Measurements from ENCODE around the gene MPP4.

MPP4 gene

GRCh38 chr2:201669865-201670264, 28.6 kb downstream of the MPP4 start:
- DNase-seq: no peak

- DNase-seq: no peak
Observed at GRCh38 chr2:201668402-201668910, 30.0 kb downstream of the MPP4 start.

- DNase-seq: no peak
Observed at GRCh38 chr2:201664334-201664733, 34.1 kb downstream of the MPP4 start.

DNA sequence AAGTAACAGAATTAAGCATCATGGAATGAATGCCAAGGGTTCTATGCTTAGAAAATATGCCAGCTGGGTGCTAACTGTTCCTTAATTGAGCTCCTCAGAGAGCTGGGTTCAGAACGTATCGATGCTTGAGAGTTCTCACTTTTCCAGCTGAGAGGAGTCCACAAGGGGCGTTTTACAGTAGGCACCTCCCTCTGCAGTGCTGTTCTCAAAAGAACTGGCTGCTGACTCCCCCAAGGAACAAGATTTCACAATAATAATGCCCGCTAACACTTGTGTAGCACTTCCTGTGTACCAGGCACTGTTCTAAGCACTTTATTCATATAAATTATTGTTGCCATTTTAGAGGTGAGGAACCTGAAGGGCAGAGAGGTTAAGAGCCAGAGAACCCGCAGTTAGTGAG, 37.1 kb downstream of the MPP4 start:
- no peak for DNase-seq

- DNase-seq: no peak
Observed at GRCh38 chr2:201660293-201660895, 38.0 kb downstream of the MPP4 start.

DNA sequence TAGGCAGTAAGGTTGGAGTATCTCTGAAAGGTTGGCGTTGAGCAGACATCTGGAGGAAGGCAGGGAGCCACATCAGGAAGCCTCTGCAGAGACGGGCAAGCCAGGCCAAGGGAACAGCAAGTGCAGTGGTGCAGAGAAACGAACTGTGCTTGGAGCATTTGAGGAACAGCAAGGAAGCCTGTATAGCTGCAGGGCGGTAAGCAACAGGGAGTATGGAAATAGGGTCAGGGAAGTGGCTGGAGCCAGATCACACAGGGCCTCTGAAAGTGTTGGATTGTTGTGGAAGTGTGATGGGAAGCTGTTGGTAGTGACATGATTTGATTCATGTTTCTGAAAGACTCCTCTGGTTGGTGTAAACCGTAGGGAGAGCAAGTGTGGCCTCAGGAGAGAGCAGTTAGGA, 41.7 kb downstream of the MPP4 start:
- no peak for DNase-seq

DNA sequence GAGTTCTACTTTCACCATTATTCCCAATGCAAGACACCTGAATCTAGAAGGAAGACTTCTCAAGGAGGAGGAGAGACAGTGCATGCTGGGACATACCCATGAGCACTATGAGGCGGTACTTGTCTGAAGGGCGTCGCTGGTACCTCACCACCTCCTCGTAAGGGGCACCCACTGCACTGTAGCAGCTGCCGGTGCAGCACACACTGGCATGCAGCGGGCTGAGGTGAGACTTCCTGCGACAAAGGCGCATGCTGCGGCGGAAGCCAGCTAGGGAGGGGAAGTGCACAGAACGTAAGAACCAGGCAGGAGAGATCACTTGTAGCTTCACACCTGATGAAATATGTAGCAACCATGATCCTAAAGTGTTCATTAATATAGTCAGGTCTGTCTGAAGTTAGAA, 42.3 kb downstream of the MPP4 start:
- no peak for DNase-seq

GRCh38 chr2:201654616-201655384, 43.6 kb downstream of the MPP4 start:
- no peak for DNase-seq

GRCh38 chr2:201653221-201653620, 45.2 kb downstream of the MPP4 start:
- no peak for DNase-seq

DNA sequence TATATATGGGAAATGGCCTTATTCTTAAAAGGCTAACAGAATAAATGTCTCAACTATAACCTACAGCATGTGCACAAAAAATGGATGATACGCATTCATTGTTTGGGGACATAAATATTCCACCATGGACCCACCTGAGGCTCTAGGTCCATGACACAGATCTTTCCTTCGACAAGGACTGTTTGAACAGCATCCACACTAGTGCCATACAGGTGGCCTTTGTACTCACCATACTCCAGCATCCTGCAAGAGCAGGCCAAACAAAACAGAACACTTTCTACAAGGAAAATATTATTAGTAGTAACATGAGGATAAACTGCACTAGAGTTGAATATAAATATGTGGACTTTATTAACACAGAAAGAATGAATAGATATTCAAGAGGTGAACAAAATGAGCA, 49.0 kb downstream of the MPP4 start:
- no peak for DNase-seq

DNA sequence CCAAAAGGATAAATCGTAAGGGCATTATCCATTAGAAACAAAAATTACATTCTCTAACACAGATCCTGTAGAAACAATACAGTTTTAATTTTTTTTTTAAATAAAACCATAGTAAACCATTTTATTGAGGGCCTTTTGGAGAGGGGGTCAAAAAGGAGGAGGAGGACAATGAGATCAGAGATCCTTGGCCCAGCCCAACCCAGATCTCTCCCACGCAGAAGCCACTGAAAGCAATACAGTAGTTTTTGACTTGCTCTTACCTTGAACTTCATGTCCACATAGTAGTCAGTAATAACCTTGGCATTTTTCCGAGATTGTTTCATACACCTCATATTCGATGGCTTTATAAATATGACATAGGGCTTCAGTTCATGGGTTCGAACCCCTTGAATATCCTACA, 51.0 kb downstream of the MPP4 start:
- DNase-seq: no peak

DNA sequence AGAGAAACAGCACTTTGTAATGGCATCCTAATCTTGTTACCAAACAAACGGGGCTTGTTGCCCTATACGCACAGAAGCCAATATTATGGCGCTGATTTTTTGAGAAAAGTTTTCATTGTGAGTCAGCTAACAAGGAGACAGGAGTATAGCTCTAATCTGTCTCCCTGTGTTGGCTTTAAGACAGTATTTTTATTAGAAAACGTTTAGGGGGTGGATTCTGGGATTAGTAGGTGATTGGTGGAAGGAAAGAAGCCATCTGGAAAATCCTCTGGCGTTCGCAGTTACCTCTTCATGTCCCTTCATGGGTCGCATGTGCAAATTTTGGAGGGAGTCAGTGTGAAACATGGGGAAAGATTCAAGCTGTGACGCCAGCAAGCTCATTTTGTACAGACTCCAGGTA, 54.4 kb downstream of the MPP4 start:
- no peak for DNase-seq

GRCh38 chr2:201643216-201643890, 55.1 kb downstream of the MPP4 start, which contains the start of gene TMEM237:
TSS of gene TMEM237 (minus strand) at chr2:201643503. CDS start at chr2:201643400, 103 bp downstream.
- peak; percentile 9 to 20 for DNase-seq

DNA sequence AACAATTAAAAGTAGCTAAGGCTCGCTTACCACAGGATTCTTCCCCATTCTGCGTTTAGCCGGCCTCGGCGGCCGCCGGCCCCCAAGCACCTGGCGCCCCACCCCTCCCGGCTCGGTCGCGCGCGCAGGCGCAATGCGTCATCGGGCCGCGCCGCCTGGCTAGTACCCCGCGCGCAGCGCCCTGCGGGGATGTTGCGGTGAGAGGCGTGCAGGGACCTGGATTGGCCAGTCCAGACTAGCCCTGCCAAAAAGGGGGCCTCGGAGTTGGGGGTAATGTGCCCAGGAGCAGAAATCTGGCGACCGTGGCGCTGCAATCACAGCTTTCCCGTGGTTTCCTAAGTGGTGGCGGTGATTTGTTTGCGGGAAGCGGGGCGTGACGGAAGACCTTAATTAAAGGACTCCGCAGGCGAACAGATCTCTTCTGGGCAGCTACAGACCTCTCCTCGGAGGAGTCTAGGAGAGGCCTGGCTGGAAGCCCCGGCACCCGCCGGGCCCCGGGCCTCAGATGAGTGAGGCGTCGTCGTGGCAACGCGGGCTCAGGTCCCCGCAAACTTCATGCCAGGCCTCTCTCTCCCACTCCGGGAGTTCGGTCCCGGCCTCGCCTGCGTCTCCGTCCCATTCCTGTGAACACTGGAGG, 55.7 kb downstream of the MPP4 start:
- peak; percentile 80 to 81 for DNase-seq

DNA sequence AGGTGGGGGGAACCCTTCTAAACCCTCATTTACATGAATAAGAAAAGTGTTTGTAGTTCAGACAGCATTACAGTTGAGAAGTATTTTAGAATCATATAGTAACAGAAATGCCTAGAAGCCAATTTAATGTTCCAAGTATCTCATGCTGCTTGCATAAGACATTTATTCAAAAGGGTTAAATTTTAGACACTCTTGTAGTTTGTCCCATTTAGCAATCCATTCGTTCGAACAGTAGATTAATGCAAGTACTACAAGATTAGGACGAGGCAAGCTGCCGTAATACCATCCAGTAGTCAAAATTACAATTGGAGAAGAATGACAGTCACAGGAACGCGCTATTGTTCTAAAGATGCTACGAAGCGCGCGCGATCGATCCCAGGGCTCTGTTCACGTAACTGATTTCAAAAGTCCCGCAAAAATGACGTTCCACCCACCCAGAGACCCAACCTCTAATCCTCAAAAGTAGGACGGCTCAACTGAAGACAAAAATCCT, 56.3 kb downstream of the MPP4 start:
- no peak for DNase-seq

GRCh38 chr2:201639205-201639604, 59.2 kb downstream of the MPP4 start:
- no peak for DNase-seq

GRCh38 chr2:201638326-201638725, 60.1 kb downstream of the MPP4 start:
- DNase-seq: no peak

GRCh38 chr2:201633661-201634249, 64.7 kb downstream of the MPP4 start:
- DNase-seq: no peak

DNA sequence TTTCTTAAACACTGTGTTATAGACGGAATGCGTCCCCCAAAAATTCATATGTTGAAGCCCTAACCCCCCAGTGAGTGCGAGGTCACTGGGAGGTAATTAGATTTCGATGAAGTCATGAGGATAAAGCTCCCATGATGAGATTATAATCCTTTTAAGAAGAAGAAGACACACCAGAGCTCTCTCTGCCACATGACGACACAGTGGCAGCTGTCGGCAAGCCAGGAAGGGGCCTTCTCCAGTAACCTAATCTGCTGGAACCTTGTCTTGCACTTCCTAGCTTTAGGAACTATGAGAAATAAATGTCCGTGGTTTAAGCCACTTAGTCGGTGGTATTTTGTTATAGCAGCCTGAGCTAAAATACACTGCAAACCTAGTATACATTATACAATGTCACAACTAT, 67.4 kb downstream of the MPP4 start:
- no peak for DNase-seq

DNA sequence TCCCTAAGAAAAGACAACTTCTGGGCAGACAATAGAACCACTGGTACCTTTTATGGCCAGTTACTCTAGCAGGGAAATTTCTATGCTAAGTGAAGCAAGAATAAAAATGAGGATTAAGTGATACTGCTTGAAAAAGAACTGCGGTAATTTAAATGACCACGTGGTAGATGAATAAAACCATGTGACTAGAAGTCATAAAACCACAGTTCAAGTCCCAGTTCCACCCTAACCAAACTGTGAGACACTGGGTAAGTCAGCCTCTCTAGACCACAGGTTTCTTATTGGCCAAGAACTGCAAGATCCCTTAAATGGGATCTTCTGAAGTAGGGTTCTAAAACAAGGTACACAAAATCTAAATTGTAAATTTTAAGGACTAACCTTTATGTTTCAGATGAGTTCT, 67.9 kb downstream of the MPP4 start:
- DNase-seq: no peak

DNA sequence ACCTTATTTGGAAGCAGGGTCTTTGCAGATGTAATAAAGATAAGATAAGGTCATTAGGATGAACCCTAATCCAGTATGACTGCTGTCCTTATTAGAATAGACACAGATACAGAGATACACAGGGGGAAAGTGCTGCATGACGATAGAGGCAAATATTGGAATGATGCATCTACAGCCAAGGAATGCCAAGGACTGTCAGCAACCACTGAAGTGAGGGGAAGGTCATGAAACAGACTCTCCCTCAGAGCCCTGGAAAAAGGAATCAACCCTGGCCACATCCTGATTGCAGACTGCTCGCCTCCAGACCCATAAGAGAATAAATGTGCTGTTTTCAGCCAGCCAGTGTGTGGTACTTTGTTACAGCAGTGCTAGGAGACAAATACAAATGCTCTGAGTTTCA, 69.9 kb downstream of the MPP4 start:
- no peak for DNase-seq

DNA sequence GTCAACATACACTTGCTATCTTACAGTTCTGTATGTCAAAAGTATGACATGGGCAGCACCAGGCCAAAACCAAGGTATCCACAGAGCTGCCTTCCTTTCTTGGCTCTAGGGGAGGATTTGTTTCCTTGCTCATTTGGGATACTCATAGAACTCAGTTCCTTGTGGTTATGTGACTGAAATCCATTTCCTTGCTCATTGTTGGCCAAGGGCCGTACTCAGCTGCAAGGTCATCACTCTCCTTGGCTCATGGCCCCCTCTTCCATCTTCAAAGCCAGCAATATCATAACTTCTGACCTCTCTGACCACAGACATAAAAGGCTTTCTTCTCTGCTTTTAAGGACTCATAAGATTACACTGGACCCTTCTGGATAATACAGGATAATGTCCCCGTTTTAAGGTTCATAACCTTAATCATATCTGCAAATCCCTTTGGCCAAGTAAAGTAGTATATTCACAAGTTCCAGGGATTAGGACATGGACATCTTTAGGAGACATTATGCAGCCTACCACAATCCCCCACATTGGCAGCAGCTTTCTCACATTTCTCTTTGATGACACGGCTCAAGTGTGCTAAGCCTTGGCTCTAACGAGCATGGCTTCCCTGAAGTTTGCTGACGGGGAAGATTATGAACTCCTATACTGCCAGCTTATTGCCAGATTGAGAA, 76.0 kb downstream of the MPP4 start:
- DNase-seq: no peak
